ENCODE measurements around the gene FAM90A26. TPM values are rescaled to one million over a fixed set of nuclear protein-coding genes. Genes with fewer than 3 reads are reported as not detected.
"Not testable (repeated sequence)": the region's sequence is repeated elsewhere in the genome, so short reads cannot be mapped to it uniquely, and the experiment has no call there.

The FAM90A26 gene
- polyA plus RNA-seq, 2 of the 4 experiments (the other 2 are of a cell fraction), result not detected

DNA sequence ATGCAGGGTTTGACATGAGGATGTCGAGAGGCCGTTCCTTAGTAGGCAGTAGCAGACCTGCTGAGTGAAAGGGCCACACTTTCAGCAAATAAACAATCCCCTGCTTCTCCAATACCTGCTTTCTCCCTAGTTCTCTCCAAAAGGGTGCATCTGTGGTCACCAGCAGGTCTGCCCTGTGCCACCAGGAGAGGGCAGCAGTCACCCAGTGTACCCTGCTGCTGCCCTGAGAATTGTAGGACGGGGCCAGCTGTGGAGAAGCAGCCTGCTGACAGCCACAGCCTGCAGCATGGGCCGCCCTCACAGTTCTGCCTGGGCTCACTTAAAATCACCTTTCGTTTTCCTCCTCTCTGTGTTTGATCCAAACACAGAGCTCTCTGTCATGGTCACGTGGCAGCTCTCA lies 11.8 kb upstream of the FAM90A26 start:
- H3K9me3 ChIP-seq, ATAC-seq, POLR2A ChIA-PET, FAIRE-seq, H3K27ac ChIP-seq, CTCF ChIA-PET, H3K4me1 ChIP-seq, H3K4me2 ChIP-seq, H3K4me3 ChIP-seq: not testable (repeated sequence)
- no CpG with 5 or more reads among the region's 6 CpGs for WGBS (ENCODE audit: missing lambda C conversion rate)
- peak in 1 of 2 experiments; percentile 43 for DNase-seq (ENCODE audit: low read depth in 1 of 2, low spot score in 1 of 2)
- TF ChIP-seq RAD21 (conservative IDR thresholded peaks at IDR 0.05 in 1 of 2, IDR thresholded peaks at IDR 0.05 in 1 of 2), result peak in 1 of 2 experiments; percentile 30; a peak in 2 of 5 replicates

GRCh38 chr4:9160046-9160445 lies 10.2 kb upstream of the FAM90A26 start:
- CTCF ChIA-PET; H3K4me2 ChIP-seq; H3K4me1 ChIP-seq; DNase-seq (ENCODE audit: low read depth in 1 of 2, low spot score in 1 of 2); H3K9me3 ChIP-seq; ATAC-seq; FAIRE-seq; POLR2A ChIA-PET; H3K27ac ChIP-seq; H3K4me3 ChIP-seq: not testable (repeated sequence)
- 83% methylated on average over 1 of the region's 6 CpGs for WGBS (ENCODE audit: missing lambda C conversion rate)

DNA sequence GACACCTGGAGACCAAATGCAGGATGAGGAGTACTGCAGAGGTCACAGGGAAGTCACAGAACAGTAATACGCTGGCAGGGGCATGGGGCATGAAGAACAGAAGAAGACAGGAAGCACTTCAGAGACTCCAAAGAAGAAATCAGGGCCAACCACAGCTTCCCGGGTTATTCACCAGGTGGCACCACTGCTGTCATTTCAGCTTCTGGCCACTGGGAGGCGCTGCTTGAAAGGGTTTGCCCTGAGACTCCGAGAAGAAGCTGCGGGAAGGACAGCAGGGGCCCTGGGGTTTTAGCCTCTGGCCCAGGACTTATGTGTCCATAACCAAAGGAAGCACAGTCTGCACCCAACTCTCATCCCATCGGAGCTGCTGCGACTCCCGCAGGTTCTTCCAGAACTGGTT lies 4.2 kb upstream of the FAM90A26 start:
- ATAC-seq; H3K4me1 ChIP-seq; CTCF ChIA-PET; H3K27ac ChIP-seq; H3K4me3 ChIP-seq; H3K9me3 ChIP-seq; H3K4me2 ChIP-seq; POLR2A ChIA-PET; DNase-seq (ENCODE audit: low read depth in 1 of 2, low spot score in 1 of 2); FAIRE-seq: not testable (repeated sequence)
- WGBS (ENCODE audit: missing lambda C conversion rate), result no CpG with 5 or more reads among the region's 8 CpGs

DNA sequence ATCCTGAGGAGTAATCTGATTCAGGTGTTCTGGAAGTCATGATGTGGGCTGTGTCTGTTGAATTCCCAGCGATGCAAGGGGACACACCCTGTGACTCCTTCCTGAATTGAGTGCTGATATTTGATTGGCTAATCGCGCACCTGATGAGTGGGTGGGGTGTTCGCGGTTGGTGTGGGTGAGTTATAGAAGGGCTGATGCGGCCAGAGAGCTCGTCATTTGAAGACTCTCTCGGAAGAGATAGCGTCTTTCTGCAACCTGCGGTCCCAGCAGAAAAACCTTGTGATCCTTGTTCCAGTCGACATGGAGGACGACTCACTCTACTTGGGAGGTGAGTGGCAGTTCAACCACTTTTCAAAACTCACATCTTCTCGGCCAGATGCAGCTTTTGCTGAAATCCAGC lies 40.1 kb downstream of the FAM90A26 start, which contains the start of gene USP17L10:
Gene USP17L10 (plus strand): TSS at position 301 of the 400 bp plus-strand sequence. CDS start 0 bp downstream, at position 301.
- FAIRE-seq, result not testable (repeated sequence)
- 35% methylated on average over 5 of the region's 13 CpGs for WGBS (ENCODE audit: missing lambda C conversion rate)

DNA sequence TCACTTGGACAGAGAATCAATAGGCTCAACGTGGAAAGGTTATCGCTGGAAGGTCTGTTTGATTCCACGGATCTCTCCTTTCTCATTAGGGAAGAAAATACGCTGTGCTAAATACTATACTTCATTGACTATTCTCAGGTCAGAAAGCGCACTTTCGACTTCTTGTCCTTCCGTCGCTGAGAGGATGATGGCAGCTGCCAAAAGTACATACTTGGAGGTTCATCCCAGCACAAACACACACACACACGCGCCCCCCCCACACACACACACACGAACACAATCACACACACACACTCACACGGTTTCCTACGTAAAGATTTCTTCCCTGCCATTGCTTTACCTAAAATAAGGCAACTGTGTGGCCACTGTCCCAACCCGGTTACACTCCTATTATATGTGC lies 44.5 kb downstream of the FAM90A26 start:
- DNase-seq (ENCODE audit: low read depth in 1 of 2, low spot score in 1 of 2); POLR2A ChIA-PET; CTCF ChIA-PET; FAIRE-seq; H3K9me3 ChIP-seq; ATAC-seq; H3K27ac ChIP-seq; H3K4me2 ChIP-seq; H3K4me3 ChIP-seq; H3K4me1 ChIP-seq: not testable (repeated sequence)
- 45% methylated on average over 11 of the region's 14 CpGs for WGBS (ENCODE audit: missing lambda C conversion rate)

More for the DNA sequence above, 40.1 kb downstream of the FAM90A26 start, which contains the start of gene USP17L10:
- H3K9me3 ChIP-seq; ATAC-seq; H3K4me3 ChIP-seq; CTCF ChIA-PET; H3K4me2 ChIP-seq; H3K4me1 ChIP-seq; H3K27ac ChIP-seq; DNase-seq (ENCODE audit: low read depth in 1 of 2, low spot score in 1 of 2); POLR2A ChIA-PET: not testable (repeated sequence)

DNA sequence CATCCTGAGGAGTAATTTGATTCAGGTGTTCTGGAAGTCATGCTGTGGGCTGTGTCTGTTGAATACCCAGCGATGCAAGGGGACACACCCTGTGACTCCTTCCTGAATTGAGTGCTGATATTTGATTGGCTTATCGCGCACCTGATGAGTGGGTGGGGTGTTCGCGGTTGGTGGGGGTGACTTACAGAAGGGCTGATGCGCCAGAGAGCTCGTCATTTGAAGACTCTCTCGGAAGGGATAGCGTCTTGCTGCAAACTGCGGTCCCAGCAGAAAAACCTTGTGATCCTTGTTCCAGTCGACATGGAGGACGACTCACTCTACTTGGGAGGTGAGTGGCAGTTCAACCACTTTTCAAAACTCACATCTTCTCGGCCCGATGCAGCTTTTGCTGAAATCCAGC lies 44.9 kb downstream of the FAM90A26 start, which contains the start of gene USP17L11:
Gene USP17L11 (plus strand): TSS at position 301 of the 400 bp plus-strand sequence. CDS start 0 bp downstream, at position 301.
- no CpG with 5 or more reads among the region's 14 CpGs for WGBS (ENCODE audit: missing lambda C conversion rate)
- H3K9me3 ChIP-seq; H3K4me2 ChIP-seq; H3K27ac ChIP-seq; FAIRE-seq; POLR2A ChIA-PET; H3K4me1 ChIP-seq; H3K4me3 ChIP-seq; DNase-seq (ENCODE audit: low read depth in 1 of 2, low spot score in 1 of 2); CTCF ChIA-PET; ATAC-seq: not testable (repeated sequence)

DNA sequence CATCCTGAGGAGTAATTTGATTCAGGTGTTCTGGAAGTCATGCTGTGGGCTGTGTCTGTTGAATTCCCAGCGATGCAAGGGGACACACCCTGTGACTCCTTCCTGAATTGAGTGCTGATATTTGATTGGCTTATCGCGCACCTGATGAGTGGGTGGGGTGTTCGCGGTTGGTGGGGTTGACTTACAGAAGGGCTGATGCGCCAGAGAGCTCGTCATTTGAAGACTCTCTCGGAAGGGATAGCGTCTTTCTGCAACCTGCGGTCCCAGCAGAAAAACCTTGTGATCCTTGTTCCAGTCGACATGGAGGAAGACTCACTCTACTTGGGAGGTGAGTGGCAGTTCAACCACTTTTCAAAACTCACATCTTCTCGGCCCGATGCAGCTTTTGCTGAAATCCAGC lies 49.6 kb downstream of the FAM90A26 start, which contains the start of gene USP17L12:
Gene USP17L12 (plus strand): TSS at position 301 of the 400 bp plus-strand sequence. CDS start 0 bp downstream, at position 301.
- WGBS (ENCODE audit: missing lambda C conversion rate), result no CpG with 5 or more reads among the region's 13 CpGs
- ATAC-seq; H3K4me3 ChIP-seq; H3K9me3 ChIP-seq; H3K4me1 ChIP-seq; DNase-seq (ENCODE audit: low read depth in 1 of 2, low spot score in 1 of 2); CTCF ChIA-PET; H3K27ac ChIP-seq; H3K4me2 ChIP-seq; POLR2A ChIA-PET; FAIRE-seq: not testable (repeated sequence)

- H3K4me3 ChIP-seq; ATAC-seq; H3K4me1 ChIP-seq; DNase-seq (ENCODE audit: low read depth in 1 of 2, low spot score in 1 of 2); H3K9me3 ChIP-seq; H3K4me2 ChIP-seq; H3K27ac ChIP-seq; CTCF ChIA-PET; FAIRE-seq; POLR2A ChIA-PET: not testable (repeated sequence)
- no CpG with 5 or more reads among the region's 14 CpGs for WGBS (ENCODE audit: missing lambda C conversion rate)
Measured at GRCh38 chr4:9224596-9224995, 54.4 kb downstream of the FAM90A26 start, which contains the start of gene USP17L13. USP17L13 (plus strand) TSS chr4:9224896; CDS start chr4:9224896, 0 bp downstream.

Other genes with a start within 250 kb of the FAM90A26 start
- not detected in 2 replicates for gene USP17L10, start 40.2 kb downstream of the FAM90A26 start, polyA plus RNA-seq (2011; rRNA removed)
- not detected in 3 replicates for gene USP17L10, start 40.2 kb downstream of the FAM90A26 start, polyA plus RNA-seq (2017; fragmentation: RNase III; extraction: RNeasy Plus Mini Kit Qiagen cat#74134 plus additional on column Dnase treatment)
- gene USP17L11, start 45.0 kb downstream of the FAM90A26 start, polyA plus RNA-seq (2011; rRNA removed), result not detected in 2 replicates
- not detected in 3 replicates for gene USP17L11, start 45.0 kb downstream of the FAM90A26 start, polyA plus RNA-seq (2017; fragmentation: RNase III; extraction: RNeasy Plus Mini Kit Qiagen cat#74134 plus additional on column Dnase treatment)
- gene USP17L12, start 49.7 kb downstream of the FAM90A26 start, polyA plus RNA-seq (2011; rRNA removed), result not detected in 2 replicates
- gene USP17L12, start 49.7 kb downstream of the FAM90A26 start, polyA plus RNA-seq (2017; fragmentation: RNase III; extraction: RNeasy Plus Mini Kit Qiagen cat#74134 plus additional on column Dnase treatment), result not detected in 3 replicates
- gene USP17L13, start 54.5 kb downstream of the FAM90A26 start, polyA plus RNA-seq (2011; rRNA removed), result not detected in 2 replicates
- gene USP17L13, start 54.5 kb downstream of the FAM90A26 start, polyA plus RNA-seq (2017; fragmentation: RNase III; extraction: RNeasy Plus Mini Kit Qiagen cat#74134 plus additional on column Dnase treatment), result not detected in 3 replicates
- gene USP17L15, start 64.0 kb downstream of the FAM90A26 start, polyA plus RNA-seq (2011; rRNA removed), result not detected in 2 replicates
- not detected in 3 replicates for gene USP17L15, start 64.0 kb downstream of the FAM90A26 start, polyA plus RNA-seq (2017; fragmentation: RNase III; extraction: RNeasy Plus Mini Kit Qiagen cat#74134 plus additional on column Dnase treatment)
- gene USP17L17, start 73.5 kb downstream of the FAM90A26 start, polyA plus RNA-seq (2011; rRNA removed), result not detected in 2 replicates
- gene USP17L17, start 73.5 kb downstream of the FAM90A26 start, polyA plus RNA-seq (2017; fragmentation: RNase III; extraction: RNeasy Plus Mini Kit Qiagen cat#74134 plus additional on column Dnase treatment), result not detected in 3 replicates
- gene USP17L18, start 78.2 kb downstream of the FAM90A26 start, polyA plus RNA-seq (2011; rRNA removed), result not detected in 2 replicates
- not detected in 3 replicates for gene USP17L18, start 78.2 kb downstream of the FAM90A26 start, polyA plus RNA-seq (2017; fragmentation: RNase III; extraction: RNeasy Plus Mini Kit Qiagen cat#74134 plus additional on column Dnase treatment)
- not detected in 2 replicates for gene USP17L19, start 83.0 kb downstream of the FAM90A26 start, polyA plus RNA-seq (2011; rRNA removed)
- not detected in 3 replicates for gene USP17L19, start 83.0 kb downstream of the FAM90A26 start, polyA plus RNA-seq (2017; fragmentation: RNase III; extraction: RNeasy Plus Mini Kit Qiagen cat#74134 plus additional on column Dnase treatment)
- not detected in 2 replicates for gene USP17L20, start 87.7 kb downstream of the FAM90A26 start, polyA plus RNA-seq (2011; rRNA removed)
- gene USP17L20, start 87.7 kb downstream of the FAM90A26 start, polyA plus RNA-seq (2017; fragmentation: RNase III; extraction: RNeasy Plus Mini Kit Qiagen cat#74134 plus additional on column Dnase treatment), result not detected in 3 replicates
- not detected in 2 replicates for gene USP17L21, start 92.5 kb downstream of the FAM90A26 start, polyA plus RNA-seq (2011; rRNA removed)
- gene USP17L21, start 92.5 kb downstream of the FAM90A26 start, polyA plus RNA-seq (2017; fragmentation: RNase III; extraction: RNeasy Plus Mini Kit Qiagen cat#74134 plus additional on column Dnase treatment), result not detected in 3 replicates
- gene USP17L22, start 97.2 kb downstream of the FAM90A26 start, polyA plus RNA-seq (2011; rRNA removed), result not detected in 2 replicates
- not detected in 3 replicates for gene USP17L22, start 97.2 kb downstream of the FAM90A26 start, polyA plus RNA-seq (2017; fragmentation: RNase III; extraction: RNeasy Plus Mini Kit Qiagen cat#74134 plus additional on column Dnase treatment)
- gene USP17L24, start 154.8 kb downstream of the FAM90A26 start, polyA plus RNA-seq (2011; rRNA removed), result not detected in 2 replicates
- gene USP17L24, start 154.8 kb downstream of the FAM90A26 start, polyA plus RNA-seq (2017; fragmentation: RNase III; extraction: RNeasy Plus Mini Kit Qiagen cat#74134 plus additional on column Dnase treatment), result not detected in 3 replicates
- gene USP17L25, start 159.5 kb downstream of the FAM90A26 start, polyA plus RNA-seq (2011; rRNA removed), result not detected in 2 replicates
- not detected in 3 replicates for gene USP17L25, start 159.5 kb downstream of the FAM90A26 start, polyA plus RNA-seq (2017; fragmentation: RNase III; extraction: RNeasy Plus Mini Kit Qiagen cat#74134 plus additional on column Dnase treatment)
- gene USP17L26, start 164.2 kb downstream of the FAM90A26 start, polyA plus RNA-seq (2011; rRNA removed), result not detected in 2 replicates
- not detected in 3 replicates for gene USP17L26, start 164.2 kb downstream of the FAM90A26 start, polyA plus RNA-seq (2017; fragmentation: RNase III; extraction: RNeasy Plus Mini Kit Qiagen cat#74134 plus additional on column Dnase treatment)
- not detected in 2 replicates for gene USP17L5, start 169.0 kb downstream of the FAM90A26 start, polyA plus RNA-seq (2011; rRNA removed)
- gene USP17L5, start 169.0 kb downstream of the FAM90A26 start, polyA plus RNA-seq (2017; fragmentation: RNase III; extraction: RNeasy Plus Mini Kit Qiagen cat#74134 plus additional on column Dnase treatment), result not detected in 3 replicates
- gene USP17L27, start 173.7 kb downstream of the FAM90A26 start, polyA plus RNA-seq (2011; rRNA removed), result not detected in 2 replicates
- not detected in 3 replicates for gene USP17L27, start 173.7 kb downstream of the FAM90A26 start, polyA plus RNA-seq (2017; fragmentation: RNase III; extraction: RNeasy Plus Mini Kit Qiagen cat#74134 plus additional on column Dnase treatment)
- not detected in 2 replicates for gene USP17L28, start 178.5 kb downstream of the FAM90A26 start, polyA plus RNA-seq (2011; rRNA removed)
- not detected in 3 replicates for gene USP17L28, start 178.5 kb downstream of the FAM90A26 start, polyA plus RNA-seq (2017; fragmentation: RNase III; extraction: RNeasy Plus Mini Kit Qiagen cat#74134 plus additional on column Dnase treatment)
- not detected in 2 replicates for gene USP17L29, start 183.2 kb downstream of the FAM90A26 start, polyA plus RNA-seq (2011; rRNA removed)
- gene USP17L29, start 183.2 kb downstream of the FAM90A26 start, polyA plus RNA-seq (2017; fragmentation: RNase III; extraction: RNeasy Plus Mini Kit Qiagen cat#74134 plus additional on column Dnase treatment), result not detected in 3 replicates
- gene USP17L30, start 192.7 kb downstream of the FAM90A26 start, polyA plus RNA-seq (2011; rRNA removed), result not detected in 2 replicates
- not detected in 3 replicates for gene USP17L30, start 192.7 kb downstream of the FAM90A26 start, polyA plus RNA-seq (2017; fragmentation: RNase III; extraction: RNeasy Plus Mini Kit Qiagen cat#74134 plus additional on column Dnase treatment)